ENCODE results near the gene NRXN3. TPM values are rescaled to one million over a fixed set of nuclear protein-coding genes. Genes with fewer than 3 reads are reported as not detected.

The NRXN3 gene
- total and polyA plus RNA-seq, 2 donors (not counting 1 experiment from before 2014, with no cell fraction given), result not detected

- no peak overlapping the region for H3K27ac Mint-ChIP-seq
- H3K27me3 Mint-ChIP-seq, result no peaks in the 10 kb centered on the region
- Histone ChIP-seq H3K9me3 (ENCODE audit: control extremely low read depth in 1 of 3, control insufficient read depth in 2 of 3, insufficient read depth in 1 of 3, low read length in 2 of 3) (no peaks in the 10 kb centered on the region), H3K4me2 (replicated peaks; ENCODE audit: low read depth, low read length, poor library complexity, severe bottlenecking) (no peak overlapping the region), H3K27me3 (replicated peaks in 1 of 4; ENCODE audit: control extremely low read depth in 1 of 4, control insufficient read depth in 3 of 4, insufficient read depth in 4 of 4, low read length in 3 of 4) (no peaks in the 10 kb centered on the region), H3K9ac (ENCODE audit: low read length) (no peak overlapping the region), H2AFZ (ENCODE audit: insufficient read depth, low read depth, low read length, poor library complexity, severe bottlenecking) (no peak overlapping the region), H4K20me1 (ENCODE audit: control insufficient read depth, insufficient read depth, low read length, poor library complexity, severe bottlenecking) (no peaks in the 10 kb centered on the region), H3K79me2 (ENCODE audit: control insufficient read depth, insufficient read depth, low read length) (no peaks in the 10 kb centered on the region), H3K36me3 (replicated peaks in 1 of 2; ENCODE audit: control extremely low read depth in 1 of 2, control insufficient read depth in 1 of 2, extremely low read depth in 1 of 2, insufficient read depth in 2 of 2, low read length in 1 of 2) (no peaks in the 10 kb centered on the region), H3K4me3 (ENCODE audit: control extremely low read depth in 1 of 5, extremely low read depth in 1 of 5, insufficient read depth in 1 of 5, low read depth in 2 of 5, low read length in 4 of 5) (no peak overlapping the region), H3K4me1 (ENCODE audit: control insufficient read depth in 2 of 2, insufficient read depth in 2 of 2, low read length in 2 of 2) (no peaks in the 10 kb centered on the region), H3K27ac (ENCODE audit: low read length in 2 of 2) (no peak overlapping the region)
- no peak overlapping the region for H3K4me3 Mint-ChIP-seq
- CTCF ChIA-PET, result no interaction called here
- H3K9me3 Mint-ChIP-seq (ENCODE audit: insufficient read depth), result peaks cover 2% of the 10 kb centered on the region
- H3K4me1 Mint-ChIP-seq, result no peaks in the 10 kb centered on the region
- POLR2A ChIA-PET, result no interaction called here
- intact Hi-C loops (cut with micrococcal nuclease), result no loop called here
- no peak for DNase-seq
- TF ChIP-seq CTCF (IDR thresholded peaks at IDR 0.05) (no peak), EZH2 (IDR thresholded peaks at IDR 0.05; ENCODE audit: borderline replicate concordance, insufficient read depth, low read depth, low read length, poor library complexity, severe bottlenecking) (no peak)
- no peak for ATAC-seq (ENCODE audit: low read depth)
These were observed 1588.8 kb downstream of the NRXN3 start for GRCh38 chr14:79758985-79759384.

- Histone ChIP-seq H2AFZ (ENCODE audit: insufficient read depth, low read depth, low read length, poor library complexity, severe bottlenecking) (no peak overlapping the region), H3K9ac (ENCODE audit: low read length) (no peak overlapping the region), H3K9me3 (ENCODE audit: control extremely low read depth in 1 of 3, control insufficient read depth in 2 of 3, insufficient read depth in 1 of 3, low read length in 2 of 3) (peaks cover 0 to 4% (median 0%) of the 10 kb centered on the region in 3 donors), H4K20me1 (ENCODE audit: control insufficient read depth, insufficient read depth, low read length, poor library complexity, severe bottlenecking) (no peaks in the 10 kb centered on the region), H3K36me3 (replicated peaks in 1 of 2; ENCODE audit: control extremely low read depth in 1 of 2, control insufficient read depth in 1 of 2, extremely low read depth in 1 of 2, insufficient read depth in 2 of 2, low read length in 1 of 2) (no peaks in the 10 kb centered on the region), H3K79me2 (ENCODE audit: control insufficient read depth, insufficient read depth, low read length) (no peaks in the 10 kb centered on the region), H3K27me3 (replicated peaks in 1 of 4; ENCODE audit: control extremely low read depth in 1 of 4, control insufficient read depth in 3 of 4, insufficient read depth in 4 of 4, low read length in 3 of 4) (no peaks in the 10 kb centered on the region), H3K4me1 (ENCODE audit: control insufficient read depth in 2 of 2, insufficient read depth in 2 of 2, low read length in 2 of 2) (no peaks in the 10 kb centered on the region), H3K4me3 (ENCODE audit: control extremely low read depth in 1 of 5, extremely low read depth in 1 of 5, insufficient read depth in 1 of 5, low read depth in 2 of 5, low read length in 4 of 5) (no peak overlapping the region), H3K4me2 (replicated peaks; ENCODE audit: low read depth, low read length, poor library complexity, severe bottlenecking) (no peak overlapping the region), H3K27ac (ENCODE audit: low read length in 2 of 2) (no peak overlapping the region)
- no peak for ATAC-seq (ENCODE audit: low read depth)
- intact Hi-C loops (cut with micrococcal nuclease), result no loop called here
- H3K4me1 Mint-ChIP-seq, result no peaks in the 10 kb centered on the region
- no peak for DNase-seq
- ChIA-PET POLR2A (no interaction called here), CTCF (no interaction called here)
- peaks cover 2% of the 10 kb centered on the region for H3K9me3 Mint-ChIP-seq (ENCODE audit: insufficient read depth)
- H3K27me3 Mint-ChIP-seq, result no peaks in the 10 kb centered on the region
- H3K4me3 Mint-ChIP-seq, result no peak overlapping the region
- TF ChIP-seq CTCF (IDR thresholded peaks at IDR 0.05), result no peak
- TF ChIP-seq EZH2 (IDR thresholded peaks at IDR 0.05; ENCODE audit: borderline replicate concordance, insufficient read depth, low read depth, low read length, poor library complexity, severe bottlenecking), result no peak
- WGBS (ENCODE audit: insufficient coverage), result 95% methylated on average over 2 of the region's 3 CpGs
- H3K27ac Mint-ChIP-seq, result no peak overlapping the region
These were observed 1594.2 kb downstream of the NRXN3 start for GRCh38 chr14:79764323-79764722.
